PC-9 (cell line): ENCODE data around the gene CBX5. TPM values are rescaled to one million over a fixed set of nuclear protein-coding genes. Genes with fewer than 3 reads are reported as not detected.
A peak's percentile ranks its signal among the peaks of the same experiment; 100 is the strongest.

ENCODE experiments used
- BruUV-seq: library from RNA; stranded (reverse); fragments of 400-500 nt; replicated peaks from 2 replicates; lab custom pipeline; 2021; lab: Mats Ljungman, UMichigan
- CTCF ChIA-PET: fragments of 300-600 bp; sonication (Branson Sonifier 250); formaldehyde crosslinking; loops from one replicate; lab custom pipeline; 2022; ENCODE audit warnings: antibody characterized with exemption; lab: Charles Lee
- POLR2A ChIA-PET: fragments of 300-600 bp; sonication (Branson Sonifier 250); formaldehyde crosslinking; loops from one replicate; lab custom pipeline; 2022; ENCODE audit warnings: antibody characterized with exemption; ENCODE audit not compliant: unreplicated experiment; lab: Charles Lee
- DNase-seq, 2 experiments: peaks; one replicate each; pipeline versions ENCODE4 v3.0.0 to v3.0.0-alpha.2; 2015 to 2022; ENCODE audit warnings: mixed read lengths in 1 of 2
- H2AFZ ChIP-seq: fragments of 200-600 bp; sonication (generic); 2 replicates; pipeline ENCODE4 v1.8.1; 2017; ENCODE audit warnings: antibody characterized with exemption
- H3F3A ChIP-seq: fragments of 200-600 bp; sonication (generic); 2 replicates; pipeline ENCODE4 v1.8.1; 2017; ENCODE audit warnings: antibody characterized with exemption, mild to moderate bottlenecking, low read depth; ENCODE audit not compliant: insufficient read depth
- H3K27ac ChIP-seq: fragments of 200-600 bp; sonication (generic); 2 replicates; pipeline ENCODE4 v1.6.1; 2016; ENCODE audit warnings: mixed run types
- H3K27me3 ChIP-seq: fragments of 200-600 bp; sonication (generic); 2 replicates; pipeline ENCODE4 v1.6.1; 2016; ENCODE audit warnings: low read depth, mixed run types; ENCODE audit not compliant: insufficient read depth
- H3K36me3 ChIP-seq: fragments of 200-600 bp; sonication (generic); 2 replicates; pipeline ENCODE4 v1.6.1; 2016; ENCODE audit warnings: low read depth, mixed run types
- H3K4me1 ChIP-seq: fragments of 200-600 bp; sonication (generic); replicated peaks from 2 replicates; pipeline ENCODE4 v1.6.1; 2016; ENCODE audit warnings: mixed run types; ENCODE audit not compliant: insufficient read depth
- H3K4me2 ChIP-seq: fragments of 200-600 bp; sonication (generic); 2 replicates; pipeline ENCODE4 v1.6.1; 2017; ENCODE audit warnings: mixed run types
- H3K4me3 ChIP-seq: fragments of 200-600 bp; sonication (generic); 2 replicates; pipeline ENCODE4 v1.6.1; 2016; ENCODE audit warnings: mixed run types
- H3K79me2 ChIP-seq: fragments of 200-600 bp; sonication (generic); 2 replicates; pipeline ENCODE4 v1.6.1; 2017; ENCODE audit warnings: low read depth, mixed run types
- H3K9me2 ChIP-seq: fragments of 200-600 bp; sonication (generic); 2 replicates; pipeline ENCODE4 v1.8.1; 2017; ENCODE audit warnings: mild to moderate bottlenecking; ENCODE audit not compliant: insufficient read depth
- H3K9me3 ChIP-seq: fragments of 200-600 bp; sonication (generic); 2 replicates; pipeline ENCODE4 v1.8.1; 2016; ENCODE audit warnings: low read depth; ENCODE audit not compliant: insufficient read depth
- H4K20me1 ChIP-seq: fragments of 200-600 bp; sonication (generic); 2 replicates; pipeline ENCODE4 v1.8.1; 2017; ENCODE audit not compliant: insufficient read depth
- CTCF ChIP-seq: fragments of 200-600 bp; sonication (generic); conservative IDR thresholded peaks from 2 replicates; pipeline ENCODE4 v1.6.1; 2017; ENCODE audit warnings: mixed run types, antibody characterized with exemption, mild to moderate bottlenecking, moderate library complexity
- EZH2 ChIP-seq: fragments of 200-600 bp; sonication (generic); IDR thresholded peaks from 2 replicates; pipeline ENCODE4 v1.8.0; 2017; ENCODE audit warnings: antibody characterized with exemption, low read depth
- intact Hi-C: fragments of 100-400 bp; cut with micrococcal nuclease; formaldehyde crosslinking; loops from one replicate; pipeline ENCODE4 v1.10.0; 2022; ENCODE audit not compliant: unreplicated experiment
- total RNA-seq: library from RNA; stranded (reverse); gene quantifications from 2 replicates; pipeline ENCODE4 v1.2.3, GENCODE V29; 2021

CBX5 gene
- total RNA-seq, 1 experiment from 2014 or later = 154 TPM

GRCh38 chr12:54227376-54227775, 52.5 kb downstream of the CBX5 start:
- Histone ChIP-seq H3K9me2 (no peaks in the 10 kb centered on the region), H4K20me1 (no peaks in the 10 kb centered on the region), H3F3A (peaks cover 18% of the 10 kb centered on the region), H3K27ac (no peak overlapping the region), H3K4me1 (peaks cover 15% of the 10 kb centered on the region), H3K9me3 (no peaks in the 10 kb centered on the region), H3K27me3 (no peaks in the 10 kb centered on the region), H3K4me3 (no peak overlapping the region), H3K36me3 (no peaks in the 10 kb centered on the region), H3K4me2 (no peak overlapping the region), H3K79me2 (no peaks in the 10 kb centered on the region), H2AFZ (no peak overlapping the region)
- BruUV-seq = no TSS peak
- no peak for TF ChIP-seq EZH2
- no peak for TF ChIP-seq CTCF
- intact Hi-C loops = no loop called here
- ChIA-PET POLR2A (no interaction called here), CTCF (interaction anchor here (1.1 kb wide), 1 partner anchor 97 kb away, joined by 5 read pairs; the partner anchor contains the start of gene COPZ1)
- no peak for DNase-seq

- Histone ChIP-seq H4K20me1 (no peaks in the 10 kb centered on the region), H3K4me3 (no peak overlapping the region), H2AFZ (no peak overlapping the region), H3K4me2 (no peak overlapping the region), H3K9me3 (no peaks in the 10 kb centered on the region), H3K79me2 (no peaks in the 10 kb centered on the region), H3K4me1 (peaks cover 15% of the 10 kb centered on the region), H3K9me2 (no peaks in the 10 kb centered on the region), H3K27me3 (no peaks in the 10 kb centered on the region), H3K36me3 (no peaks in the 10 kb centered on the region), H3K27ac (no peak overlapping the region), H3F3A (peaks cover 16% of the 10 kb centered on the region)
- DNase-seq = no peak
- no TSS peak for BruUV-seq
- intact Hi-C loops = no loop called here
- ChIA-PET POLR2A (no interaction called here), CTCF (interaction anchor here (0.7 kb wide), 1 partner anchor 99 kb away, joined by 4 read pairs; the partner anchor contains the start of gene COPZ1)
- TF ChIP-seq CTCF (no peak), EZH2 (no peak)
Measured at GRCh38 chr12:54225666-54226065, 54.3 kb downstream of the CBX5 start.

- Histone ChIP-seq H3K4me2 (no peak overlapping the region), H3K79me2 (no peaks in the 10 kb centered on the region), H3F3A (peaks cover 11% of the 10 kb centered on the region), H3K9me2 (no peaks in the 10 kb centered on the region), H2AFZ (no peak overlapping the region), H3K36me3 (no peaks in the 10 kb centered on the region), H3K27me3 (no peaks in the 10 kb centered on the region), H3K4me3 (no peak overlapping the region), H3K9me3 (no peaks in the 10 kb centered on the region), H3K4me1 (peaks cover 5% of the 10 kb centered on the region; the same call in 1 of the 2 replicates), H4K20me1 (no peaks in the 10 kb centered on the region), H3K27ac (no peak overlapping the region)
- BruUV-seq = no TSS peak
- TF ChIP-seq EZH2 = no peak
- no peak for TF ChIP-seq CTCF
- intact Hi-C loops = loop anchor here (5.0 kb wide), 1 partner anchor 215 kb away; no protein-coding TSS in a partner anchor
- ChIA-PET CTCF (interaction anchor here (0.6 kb wide), 2 partner anchors 28 to 50 kb away, joined by 4 to 6 read pairs; no protein-coding TSS in a partner anchor), POLR2A (no interaction called here)
- peak in 1 of 2 experiments; percentile 66 for DNase-seq
Measured at GRCh38 chr12:54222609-54223008, 57.3 kb downstream of the CBX5 start.
